T follicular helper cell (primary cell): ENCODE measurements around the gene UNC5B.
A peak's percentile ranks its signal among the peaks of the same experiment; 100 is the strongest.

Experiments used
- DNase-seq: peaks from one replicate; pipeline ENCODE4 v3.0.0-alpha.2; 2020; ENCODE audit warnings: low read depth

Gene UNC5B

DNA sequence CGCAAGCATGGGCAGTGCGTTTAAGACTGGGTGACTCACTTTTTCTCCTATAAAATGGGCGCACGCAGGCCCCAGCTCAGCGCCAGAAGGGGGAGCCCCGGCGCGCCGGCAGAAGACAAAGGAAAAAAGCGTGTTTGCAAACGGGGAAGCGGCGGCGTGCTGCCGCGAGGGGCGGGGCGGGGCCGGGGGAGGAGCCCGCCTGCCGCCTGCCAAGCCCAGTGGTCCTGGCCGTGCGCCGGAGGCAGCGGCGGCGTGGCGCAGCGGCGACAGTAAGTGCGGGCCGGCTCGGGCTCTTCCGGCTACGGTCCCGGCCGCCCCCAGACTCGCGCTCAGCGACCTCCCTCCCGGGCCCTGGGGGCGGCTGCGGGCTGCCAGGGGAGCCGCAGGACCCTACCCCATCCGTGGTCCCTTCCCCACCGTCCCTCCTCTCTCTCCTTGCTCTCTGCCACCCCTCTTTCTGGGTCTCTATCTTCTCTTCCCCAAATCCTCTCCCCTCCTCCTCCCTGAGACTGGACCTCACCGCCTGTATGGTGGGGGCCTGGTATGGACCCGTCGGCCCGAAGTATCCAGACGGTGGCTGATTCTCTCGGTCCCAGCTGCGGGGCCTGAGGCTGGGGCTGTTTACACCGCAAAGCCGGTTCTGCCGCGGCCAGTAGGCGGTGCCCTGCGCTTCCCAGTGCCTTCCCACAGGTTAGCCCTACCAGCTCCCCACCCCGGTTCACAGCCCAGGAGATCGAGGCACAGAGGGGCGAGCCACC lies 106.9 kb downstream of the UNC5B start, which contains the start of gene SLC29A3:
TSS of gene SLC29A3 (plus strand) at position 218 of the 758 bp plus-strand sequence. CDS start at position 269, 51 bp downstream.
- peak; percentile 75 for DNase-seq

DNA sequence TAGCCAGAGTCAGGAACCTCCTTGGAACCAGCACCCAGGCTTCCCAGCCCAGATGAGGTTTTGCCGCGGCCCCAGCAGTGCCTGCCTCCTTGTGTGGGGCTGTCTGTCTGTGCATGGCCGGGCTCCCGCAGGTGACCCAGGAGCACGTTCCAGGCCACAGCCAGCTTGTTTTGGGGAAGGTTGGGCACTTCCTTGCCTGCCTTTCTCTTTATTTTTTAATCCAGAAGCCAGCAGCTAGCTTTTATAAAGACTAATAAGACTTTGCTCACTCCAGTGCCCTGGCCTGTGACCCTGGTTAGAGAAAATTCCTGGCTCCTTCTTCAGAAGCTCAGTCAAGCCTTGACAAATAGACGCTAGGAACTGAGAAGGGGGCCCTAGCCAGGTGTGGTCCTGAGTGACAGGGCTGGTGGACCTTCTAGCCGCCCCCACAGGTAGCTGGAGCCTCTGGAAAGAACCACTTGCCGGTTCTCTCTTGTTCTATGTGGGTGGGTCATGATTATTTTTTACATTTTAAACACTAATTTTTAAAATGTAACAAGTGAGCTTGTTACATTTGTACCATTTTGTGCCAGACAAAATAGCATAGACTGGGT lies 107.5 kb downstream of the UNC5B start:
- no peak for DNase-seq

DNA sequence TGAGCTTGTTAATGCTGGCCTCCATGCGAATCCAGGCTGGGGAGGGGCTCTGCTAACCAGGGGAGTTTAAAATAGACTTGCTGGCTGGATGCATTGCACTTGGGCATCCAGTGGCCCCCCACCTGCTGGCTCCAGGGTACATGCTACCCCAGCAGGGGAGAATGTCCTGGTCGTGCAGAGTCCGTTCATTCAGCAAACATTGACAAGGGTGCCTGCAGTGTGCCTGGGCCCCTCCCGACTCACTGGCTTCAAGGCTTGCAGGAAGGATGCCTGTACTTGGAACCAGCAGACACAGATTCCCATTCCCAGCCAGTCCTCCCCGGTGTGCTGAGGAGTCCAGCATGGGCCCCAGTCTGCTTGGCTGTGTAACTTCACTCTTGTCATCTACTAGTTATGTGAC lies 108.2 kb downstream of the UNC5B start:
- DNase-seq, result no peak

DNA sequence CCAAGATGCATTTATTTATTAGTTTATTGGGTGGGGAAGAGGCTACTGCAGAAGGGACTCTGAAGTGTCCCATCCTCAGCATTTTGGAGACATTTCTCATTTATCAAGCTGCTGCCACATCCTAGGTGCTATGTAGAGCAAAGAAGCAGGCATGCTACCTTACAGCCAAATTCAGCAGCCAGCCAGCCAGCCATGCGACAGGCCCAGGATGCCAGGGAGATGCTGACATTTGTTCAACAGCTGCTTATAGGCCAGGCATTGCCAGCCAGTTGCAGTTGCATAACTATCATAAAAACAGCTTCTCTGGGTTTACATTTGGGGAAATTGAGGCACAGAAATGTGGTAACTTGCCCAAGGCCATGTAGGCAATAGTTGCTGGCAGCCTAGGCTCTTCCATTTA lies 109.0 kb downstream of the UNC5B start:
- DNase-seq, result no peak

GRCh38 chr10:71323407-71323806 lies 111.0 kb downstream of the UNC5B start:
- no peak for DNase-seq

DNA sequence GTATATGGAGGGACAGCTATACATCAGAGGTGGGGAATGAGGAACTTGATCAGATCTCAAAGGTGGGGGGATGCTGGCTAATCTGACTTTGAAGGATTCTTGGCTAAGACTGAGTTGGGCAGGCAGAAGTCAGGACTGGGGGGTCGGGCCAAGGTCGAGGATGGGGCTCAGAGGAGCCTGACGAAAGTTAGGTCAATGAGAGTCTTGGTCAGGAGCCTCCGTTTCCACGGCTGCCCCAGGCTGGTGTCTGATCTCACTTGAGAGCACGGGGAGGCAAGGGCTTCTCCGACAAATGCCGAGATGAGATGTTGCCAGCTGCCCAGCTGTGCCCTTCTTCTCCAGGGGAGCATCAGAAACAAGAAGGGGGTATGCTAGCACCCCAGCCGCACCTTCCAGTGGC lies 112.4 kb downstream of the UNC5B start:
- DNase-seq, result no peak

- DNase-seq, result no peak
Observed at GRCh38 chr10:71325267-71325666, 112.9 kb downstream of the UNC5B start.

DNA sequence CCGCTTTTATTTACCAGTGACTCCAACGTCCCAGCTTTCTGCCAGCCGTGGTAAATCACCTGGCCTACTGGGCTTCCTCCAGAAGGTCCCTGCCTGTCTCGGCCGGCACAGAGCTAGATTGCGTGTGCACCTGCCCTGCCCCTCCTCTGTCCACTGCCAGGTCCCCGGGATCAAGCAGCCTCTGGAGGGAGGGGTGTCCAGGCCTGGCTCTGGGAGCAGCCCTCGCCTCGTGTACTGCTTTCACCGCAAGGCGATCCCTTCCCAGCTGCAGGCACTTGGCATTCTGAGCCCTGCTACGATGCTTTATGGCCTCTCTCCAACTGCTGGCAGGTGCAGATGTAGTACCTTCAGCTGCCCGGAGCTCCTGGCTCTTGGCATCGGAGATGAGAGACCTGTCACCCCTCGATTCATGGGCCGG lies 114.1 kb downstream of the UNC5B start:
- DNase-seq, result no peak

- no peak for DNase-seq
Observed at GRCh38 chr10:71330789-71331404, 118.5 kb downstream of the UNC5B start.

DNA sequence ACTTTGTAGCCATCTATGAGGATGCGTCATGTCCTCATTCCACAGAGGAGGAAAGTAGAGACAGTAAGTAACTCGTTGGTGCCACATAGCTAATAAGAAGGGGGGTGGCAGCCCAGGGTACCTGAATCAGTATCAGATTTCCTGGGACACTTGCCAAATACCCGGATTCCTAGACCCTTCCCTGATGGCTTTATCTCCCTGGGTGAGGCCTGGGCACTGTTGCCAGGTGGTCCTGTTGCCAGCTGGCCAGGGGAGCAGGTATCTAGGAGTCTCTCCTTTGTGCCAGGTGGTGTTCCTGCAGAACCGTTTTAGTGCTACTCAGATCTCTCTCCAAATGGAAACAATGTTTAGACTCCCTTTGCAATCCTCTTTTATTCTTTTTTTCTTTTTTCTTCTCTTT lies 119.4 kb downstream of the UNC5B start:
- DNase-seq, result no peak

GRCh38 chr10:71332466-71332865 lies 120.1 kb downstream of the UNC5B start:
- DNase-seq, result no peak

DNA sequence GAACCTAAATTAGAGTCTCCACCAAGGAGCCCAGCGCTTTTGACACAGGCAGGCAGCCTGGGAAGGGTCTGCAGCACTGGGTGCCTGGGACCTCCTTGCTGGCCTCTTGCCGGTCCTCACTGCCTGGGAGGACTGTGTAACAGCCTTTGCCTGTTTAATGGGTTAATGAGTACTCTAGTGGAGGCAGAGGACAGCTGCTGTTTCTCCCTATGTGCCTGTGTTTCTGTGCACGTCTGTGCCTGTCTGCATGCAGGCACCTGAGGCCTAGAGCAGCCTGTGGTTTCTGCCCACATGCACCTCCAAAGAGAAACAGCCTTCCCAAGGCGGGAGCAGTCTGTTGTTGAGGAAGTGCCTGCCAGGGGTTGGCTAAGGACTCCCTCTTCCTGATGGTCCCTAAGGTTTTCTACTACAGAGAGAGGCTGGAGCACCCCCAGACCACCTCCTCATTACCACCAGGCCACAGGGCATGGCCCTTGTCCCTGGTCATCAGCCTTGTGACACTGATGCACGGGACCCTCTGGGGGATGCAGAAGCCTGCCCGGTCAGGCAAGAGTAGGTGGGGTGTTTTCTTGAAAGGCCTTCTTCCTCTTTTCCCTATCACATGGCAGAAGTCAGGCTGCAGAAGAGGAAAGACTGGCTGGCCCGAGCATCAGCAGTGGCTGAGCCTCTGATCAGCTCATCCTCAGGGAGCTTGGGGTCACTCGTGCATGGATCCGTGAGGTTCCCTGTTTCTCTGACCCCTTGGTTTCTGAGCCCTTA lies 120.9 kb downstream of the UNC5B start:
- no peak for DNase-seq

GRCh38 chr10:71334221-71334791 lies 121.9 kb downstream of the UNC5B start:
- DNase-seq, result no peak

DNA sequence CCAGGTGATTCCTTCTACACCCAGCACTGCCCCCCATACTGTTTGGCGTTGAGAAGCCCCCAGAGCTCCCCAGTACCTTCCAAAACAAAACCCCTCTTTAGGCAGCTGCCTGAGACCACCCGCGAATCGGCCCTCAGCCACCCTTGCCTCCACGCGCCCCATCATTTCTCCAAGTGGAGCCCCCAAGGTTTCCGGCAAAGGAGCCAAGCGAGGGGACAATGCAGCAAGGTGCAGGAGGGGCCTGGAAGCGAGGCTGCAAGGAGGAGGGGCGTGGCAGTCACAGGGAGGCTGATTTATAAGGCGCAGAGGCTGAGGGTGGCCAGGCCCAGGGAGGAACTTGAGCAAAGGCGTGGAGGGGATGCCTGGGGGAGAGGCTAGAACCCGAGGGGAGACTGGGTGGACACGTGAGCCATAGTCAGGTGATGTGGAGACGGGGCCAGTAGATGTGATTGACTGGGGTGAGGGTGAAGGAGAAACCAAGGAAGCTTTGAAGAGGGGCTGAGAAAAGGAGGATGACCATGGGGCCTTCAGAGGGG lies 122.9 kb downstream of the UNC5B start:
- DNase-seq, result no peak

DNA sequence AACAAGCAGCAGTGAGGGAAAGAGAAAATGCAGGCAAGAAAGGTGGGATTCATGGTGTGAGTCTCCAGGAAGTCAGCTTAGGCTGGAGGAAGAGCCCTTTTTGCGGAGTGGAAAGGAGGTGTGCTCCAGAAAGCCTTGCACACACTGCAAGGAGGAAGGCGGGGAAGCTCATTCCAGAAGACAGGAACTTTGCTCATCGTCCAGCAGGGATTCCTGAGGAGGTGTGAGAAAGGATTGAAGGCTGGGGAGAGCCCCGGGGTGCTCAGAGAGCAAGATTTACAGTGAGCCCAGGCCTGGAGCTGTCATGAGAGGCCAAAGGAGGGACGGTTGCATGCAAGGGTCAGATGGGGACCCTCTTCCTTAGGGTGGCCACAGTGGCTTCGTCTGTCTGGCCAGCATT lies 124.3 kb downstream of the UNC5B start:
- no peak for DNase-seq

DNA sequence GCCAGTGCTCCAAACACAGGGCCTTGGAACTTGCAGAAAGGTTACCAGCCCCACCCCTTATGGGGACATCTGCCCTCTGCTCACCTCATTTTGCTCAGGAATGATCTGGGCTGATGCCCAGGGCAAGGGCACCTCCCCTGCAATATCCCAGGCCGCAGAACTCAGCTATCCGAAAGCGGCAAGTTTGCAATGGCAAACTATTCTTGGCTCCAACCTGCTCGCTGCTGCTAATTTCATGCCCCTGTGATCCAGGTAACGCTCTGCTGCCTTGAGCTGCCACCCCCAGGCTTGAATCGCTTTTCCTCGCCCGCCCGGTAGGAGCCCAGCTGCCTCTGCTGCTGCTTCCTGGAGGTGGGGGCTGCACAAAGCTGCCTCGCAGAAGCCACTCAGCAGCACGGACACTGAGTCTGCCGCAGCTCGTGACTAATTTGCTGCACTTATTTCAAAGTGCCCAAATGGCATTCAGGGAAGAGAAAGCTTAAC lies 124.9 kb downstream of the UNC5B start:
- no peak for DNase-seq

GRCh38 chr10:71338728-71339495 lies 126.5 kb downstream of the UNC5B start:
- no peak for DNase-seq

DNA sequence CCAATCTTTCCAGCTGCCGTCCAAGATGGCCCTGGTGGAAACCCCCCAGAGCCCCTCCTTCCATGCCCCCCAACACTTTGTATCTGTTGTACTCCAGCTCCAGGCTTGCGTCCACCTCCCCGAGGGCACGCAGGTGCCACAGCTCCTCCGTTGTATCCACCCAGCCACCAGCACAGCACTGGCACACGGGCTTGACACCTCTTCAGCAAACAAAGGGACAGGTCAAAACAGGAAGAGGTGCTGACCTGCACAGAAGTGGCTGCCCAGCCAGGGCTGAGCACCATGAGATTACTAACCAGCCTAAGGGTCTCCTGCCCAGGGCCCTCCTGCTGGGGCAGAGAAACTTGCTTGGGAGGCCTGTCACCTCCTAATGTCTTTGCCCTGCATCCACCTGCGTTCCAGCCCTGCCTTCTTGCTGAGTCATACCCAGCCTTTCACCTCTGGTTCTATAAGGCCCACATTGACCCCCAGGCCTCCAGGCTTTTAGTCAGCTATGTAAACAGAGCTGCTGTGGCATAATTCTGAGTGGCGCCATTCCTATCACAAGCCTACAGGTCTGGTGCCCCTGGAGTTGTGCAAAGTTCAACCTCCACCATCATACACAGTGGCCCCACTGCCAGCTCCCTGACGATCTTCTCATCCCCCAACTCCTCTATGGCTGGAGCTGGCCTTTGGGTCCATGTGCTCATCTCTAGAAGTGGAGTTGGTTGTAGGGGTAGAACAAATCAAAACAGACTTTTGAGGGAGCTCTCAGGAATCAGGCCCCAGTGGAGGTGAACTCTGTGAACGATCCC lies 127.6 kb downstream of the UNC5B start:
- DNase-seq, result no peak

- DNase-seq, result no peak
Observed at GRCh38 chr10:71342573-71343391, 130.4 kb downstream of the UNC5B start.
